Endothelial cell of umbilical vein (primary cell): ENCODE measurements around the gene MT1M. TPM values are rescaled to one million over a fixed set of nuclear protein-coding genes. Genes with fewer than 3 reads are reported as not detected.

Source experiments
- BruUV-seq: library from RNA; stranded (reverse); fragments of 400-500 nt; replicated peaks from 2 replicates; lab custom pipeline; 2021; lab: Mats Ljungman, UMichigan
- CTCF ChIA-PET: fragments of 300-600, 350-600 bp; sonication (Branson Sonifier 250); formaldehyde crosslinking; loops from one replicate; lab custom pipeline; 2021; ENCODE audit warnings: antibody characterized with exemption, inconsistent platforms; lab: Charles Lee
- POLR2A ChIA-PET: fragments of 300-600, 350-600 bp; sonication (Branson Sonifier 250); formaldehyde crosslinking; loops from one replicate; lab custom pipeline; 2021; ENCODE audit warnings: antibody characterized with exemption, inconsistent platforms; lab: Charles Lee
- DNase-seq: peaks from one replicate; pipeline ENCODE4 v3.0.0-alpha.2; 2011; ENCODE audit warnings: low read depth, low spot score
- FAIRE-seq: peaks from 2 replicates; lab custom pipeline; 2011; peaks lifted over from hg19 to GRCh38; lab: Jason Lieb, UNC
- H2AFZ ChIP-seq: 2 replicates; pipeline ENCODE4 v1.6.0; 2012; ENCODE audit warnings: low read depth, low read length, control low read depth, inconsistent platforms
- H3K27ac ChIP-seq: 2 replicates; pipeline ENCODE4 v1.5.1; 2011; ENCODE audit warnings: low read depth, mild to moderate bottlenecking, control low read depth, low read length, moderate library complexity; ENCODE audit not compliant: insufficient read depth
- H3K27me3 ChIP-seq, 2 experiments: 2 replicates each; pipeline versions ENCODE4 v1.6.0 to v1.6.1; 2011; ENCODE audit warnings: low read length in 2 of 2, mixed read lengths in 1 of 2; ENCODE audit not compliant: control insufficient read depth in 2 of 2, insufficient read depth in 2 of 2
- H3K36me3 ChIP-seq, 2 experiments: 2 replicates in 1 of 2; 3 replicates in 1 of 2; pipeline ENCODE4 v1.5.1; 2011; ENCODE audit warnings: low read length in 2 of 2, mild to moderate bottlenecking in 1 of 2, moderate library complexity in 1 of 2; ENCODE audit not compliant: control insufficient read depth in 2 of 2, insufficient read depth in 2 of 2; ENCODE audit errors: extremely low read depth in 1 of 2
- H3K4me1 ChIP-seq: 3 replicates; pipeline ENCODE4 v1.5.1; 2011; ENCODE audit warnings: mild to moderate bottlenecking, low read length; ENCODE audit not compliant: control insufficient read depth, insufficient read depth; ENCODE audit errors: extremely low read depth
- H3K4me2 ChIP-seq: 2 replicates; pipeline ENCODE4 v1.6.1; 2011; ENCODE audit warnings: low read length, control low read depth, mixed read lengths; ENCODE audit not compliant: insufficient read depth
- H3K4me3 ChIP-seq, 3 experiments: fragments of 200-600 bp in 1 of 3; sonication (generic), shearing (Covaris generic) in 1 of 3; replicated peaks in 1 of 3; 2 replicates each; pipeline ENCODE4 v1.5.1; 2011 to 2016; ENCODE audit warnings: control low read depth in 3 of 3, low read length in 3 of 3, mild to moderate bottlenecking in 2 of 3, inconsistent platforms in 1 of 3, low read depth in 1 of 3, moderate library complexity in 1 of 3; ENCODE audit not compliant: insufficient read depth in 1 of 3
- H3K79me2 ChIP-seq: 2 replicates; pipeline ENCODE4 v1.6.0; 2012; ENCODE audit warnings: low read length, inconsistent platforms; ENCODE audit not compliant: control insufficient read depth, insufficient read depth
- H3K9ac ChIP-seq: replicated peaks from 2 replicates; pipeline ENCODE3; 2011; ENCODE audit warnings: low read length, control low read depth; ENCODE audit not compliant: insufficient read depth; ENCODE audit errors: extremely low read depth
- H3K9me1 ChIP-seq: replicated peaks from 3 replicates; pipeline ENCODE4 v1.6.0; 2011; ENCODE audit warnings: mild to moderate bottlenecking, low read length; ENCODE audit not compliant: control insufficient read depth, insufficient read depth; ENCODE audit errors: extremely low read depth
- H3K9me3 ChIP-seq: replicated peaks from 2 replicates; pipeline ENCODE4 v1.5.1; 2012; ENCODE audit warnings: low read length, inconsistent platforms; ENCODE audit not compliant: control insufficient read depth, insufficient read depth
- H4K20me1 ChIP-seq: replicated peaks from 2 replicates; pipeline ENCODE3; 2011; ENCODE audit warnings: mild to moderate bottlenecking, low read length; ENCODE audit not compliant: control insufficient read depth, insufficient read depth; ENCODE audit errors: extremely low read depth
- FOS ChIP-seq: IDR thresholded peaks from 2 replicates; pipeline ENCODE4 v1.6.1; 2011; ENCODE audit warnings: mild to moderate bottlenecking, low read length, moderate library complexity, borderline replicate concordance; ENCODE audit not compliant: insufficient read depth
- GATA2 ChIP-seq: IDR thresholded peaks from 2 replicates; pipeline ENCODE4 v1.7.0; 2011; ENCODE audit warnings: low read depth, mild to moderate bottlenecking, moderate library complexity, mixed read lengths, low read length; ENCODE audit not compliant: insufficient read length, insufficient read depth
- JUN ChIP-seq: IDR thresholded peaks from 2 replicates; pipeline ENCODE4 v1.6.1; 2011; ENCODE audit warnings: borderline replicate concordance, low read depth; ENCODE audit not compliant: insufficient read length, insufficient read depth
- POLR2A ChIP-seq: IDR thresholded peaks from 2 replicates; pipeline ENCODE4 v1.6.1; 2012; ENCODE audit warnings: low read depth, mild to moderate bottlenecking, control low read depth, low read length
- POLR2AphosphoS5 ChIP-seq: IDR thresholded peaks from 2 replicates; pipeline ENCODE4 v1.6.1; 2012; ENCODE audit warnings: low read depth, mild to moderate bottlenecking, control low read depth, low read length, moderate library complexity; ENCODE audit not compliant: insufficient read depth
- dilution Hi-C: fragments of 300-500 bp; cut with MboI; formaldehyde crosslinking; loops from one replicate; pipeline ENCODE4 v1.15.0; 2019; ENCODE audit warnings: low sequenced_read_pairs; ENCODE audit not compliant: extremely low pct_ligation_motif_present
- intact Hi-C: fragments of 100-400 bp; cut with micrococcal nuclease; formaldehyde crosslinking; loops from one replicate; pipeline ENCODE4 v1.10.0; 2022
- polyA plus RNA-seq, 4 experiments: library from polyadenylated mRNA; depleted of rRNA in 3 of 4; stranded (reverse) in 3 of 4; unstranded in 1 of 4; fragments of >200 nt; gene quantifications; 2 replicates each; pipeline versions ENCODE4 v1.2.1 to v1.2.3, GENCODE V29; 2011 to 2012; ENCODE audit warnings: missing spikeins in 1 of 4
- total RNA-seq: library from RNA; stranded (reverse); gene quantifications from 2 replicates; pipeline ENCODE4 v1.2.3, GENCODE V29; 2021
- TF ChIP-seq, protein P1 (sequence below): IDR thresholded peaks from 2 replicates; pipeline ENCODE4 v1.6.1; 2011; ENCODE audit not compliant: insufficient read depth, insufficient read length

The MT1M gene
- total and polyA plus RNA-seq, 2 donors (not counting 3 experiments of a cell fraction or from before 2014, with no cell fraction given): 4.3 to 4.6 TPM

DNA sequence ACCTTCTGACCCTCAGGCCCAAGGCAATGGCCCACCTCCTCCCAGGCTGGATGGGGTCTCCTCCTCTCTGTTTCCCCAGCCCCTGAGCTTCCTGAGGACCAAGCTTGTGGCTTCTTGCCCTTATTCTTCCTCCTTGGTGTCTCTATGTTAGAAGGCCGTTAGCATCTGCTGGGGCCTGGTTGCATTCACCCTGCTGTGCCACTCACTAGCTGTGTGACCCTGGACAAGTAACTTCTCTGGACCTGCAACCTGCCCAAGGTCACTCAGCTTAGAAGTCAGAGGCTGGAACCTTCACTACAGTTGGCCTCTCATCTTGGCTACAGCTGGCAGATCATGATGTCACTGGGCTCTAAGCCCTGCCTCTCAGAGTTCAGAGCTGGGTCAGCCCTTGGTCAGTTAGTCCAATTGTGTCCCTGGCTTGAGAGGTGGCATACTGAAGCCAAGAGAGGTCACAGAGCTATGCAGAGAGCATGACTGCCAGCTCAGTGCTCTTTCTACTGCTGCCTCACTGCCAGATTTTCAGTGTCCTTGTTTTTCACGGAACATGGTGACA, 21.1 kb upstream of the MT1M start:
- no peaks in the 10 kb centered on the region for H3K27me3 ChIP-seq
- no peaks in the 10 kb centered on the region for H3K9me1 ChIP-seq
- ChIA-PET POLR2A (interaction anchor here (4.5 kb wide), 1 partner anchor 15 kb away, joined by 51 read pairs; the partner anchor contains the start of gene MT1E), CTCF (interaction anchor here (1.3 to 2.6 kb wide), 5 partner anchors 12 to 97 kb away, joined by 3 to 8 read pairs (median 8); partner anchors contain the start of gene MT1E)
- peak overlapping the region; percentile 95 for H3K9ac ChIP-seq
- FAIRE-seq: peak; percentile 82
- no TSS peak for BruUV-seq
- H3K9me3 ChIP-seq: no peaks in the 10 kb centered on the region
- peak; percentile 45 for DNase-seq
- dilution Hi-C loops: no loop called here
- TF ChIP-seq POLR2AphosphoS5 (peak; percentile 38), POLR2A (peak; percentile 29), FOS (no peak), GATA2 (no peak), JUN (no peak)
- TF ChIP-seq, protein P1, sequence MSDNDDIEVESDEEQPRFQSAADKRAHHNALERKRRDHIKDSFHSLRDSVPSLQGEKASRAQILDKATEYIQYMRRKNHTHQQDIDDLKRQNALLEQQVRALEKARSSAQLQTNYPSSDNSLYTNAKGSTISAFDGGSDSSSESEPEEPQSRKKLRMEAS: no peak
- H3K4me3 ChIP-seq: no peak overlapping the region
- H3K4me2 ChIP-seq: peak overlapping the region; percentile 81
- intact Hi-C loops: no loop called here
- no peak overlapping the region for H2AFZ ChIP-seq
- peaks cover 28% of the 10 kb centered on the region for H3K79me2 ChIP-seq
- H3K4me1 ChIP-seq: peaks cover 70% of the 10 kb centered on the region
- no peaks in the 10 kb centered on the region for H3K36me3 ChIP-seq
- H4K20me1 ChIP-seq: no peaks in the 10 kb centered on the region
- peak overlapping the region; percentile 99 for H3K27ac ChIP-seq

DNA sequence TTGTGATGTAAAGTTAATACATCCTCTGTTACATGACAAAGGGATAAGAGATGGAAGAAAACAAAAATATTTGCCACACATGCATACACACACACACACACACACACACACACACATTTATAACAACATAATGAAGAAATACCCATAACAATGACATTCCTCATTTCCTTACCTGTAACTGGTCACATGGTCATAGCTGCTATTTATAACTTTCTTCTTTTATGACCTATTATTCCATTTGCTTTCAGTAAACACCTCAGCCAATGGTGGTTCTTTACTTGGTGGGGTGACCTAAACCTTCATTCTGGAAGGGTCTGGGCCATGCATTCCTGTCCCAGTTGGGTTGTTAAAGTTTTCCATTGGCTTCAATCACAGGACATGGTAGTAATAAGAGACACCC, 18.8 kb upstream of the MT1M start:
- Histone ChIP-seq H4K20me1 (no peaks in the 10 kb centered on the region), H3K9me1 (no peaks in the 10 kb centered on the region), H3K9me3 (no peaks in the 10 kb centered on the region), H3K27ac (peak overlapping the region; percentile 80), H3K9ac (no peak overlapping the region), H2AFZ (no peak overlapping the region), H3K4me3 (peak overlapping the region in 1 of 3 experiments; percentile 55), H3K4me2 (peak overlapping the region; percentile 74), H3K4me1 (peaks cover 76% of the 10 kb centered on the region), H3K27me3 (no peaks in the 10 kb centered on the region), H3K36me3 (no peaks in the 10 kb centered on the region), H3K79me2 (peaks cover 25% of the 10 kb centered on the region)
- POLR2A ChIA-PET: interaction anchor here (1.5 kb wide), 1 partner anchor 12 kb away, joined by 4 read pairs; the partner anchor contains the start of gene MT1E
- intact Hi-C loops (no loop called here), dilution Hi-C loops (no loop called here)
- FAIRE-seq: no peak
- DNase-seq: no peak
- no TSS peak for BruUV-seq
- no peak for TF ChIP-seq POLR2AphosphoS5
- CTCF ChIA-PET: interaction anchor here (1.5 to 2.6 kb wide), 3 partner anchors 12 to 89 kb away, joined by 3 to 8 read pairs (median 6); partner anchors contain the start of gene MT1E
